Stimulated activated CD4-positive, alpha-beta T cell treated with anti-CD3 and anti-CD28 coated beads, Interleukin-2, amount 100 ng/mL, for 4 hours (primary cell): Measurements from ENCODE around the gene NCAPG2.

ENCODE experiments used
- DNase-seq: peaks from one replicate; pipeline ENCODE4 v3.0.0-alpha.2; 2020; ENCODE audit warnings: low read depth

NCAPG2 gene

GRCh38 chr7:158734861-158735260 is 30.3 kb upstream of the NCAPG2 start:
- DNase-seq: no peak

- no peak for DNase-seq
Observed at GRCh38 chr7:158733775-158734494, 29.3 kb upstream of the NCAPG2 start.

- no peak for DNase-seq
Observed at GRCh38 chr7:158733220-158733519, 28.6 kb upstream of the NCAPG2 start.

- DNase-seq: no peak
Observed at GRCh38 chr7:158732494-158733219, 28.1 kb upstream of the NCAPG2 start.

- DNase-seq: no peak
Observed at GRCh38 chr7:158731761-158732160, 27.2 kb upstream of the NCAPG2 start.

GRCh38 chr7:158730383-158731346 is 26.1 kb upstream of the NCAPG2 start:
- DNase-seq: no peak

GRCh38 chr7:158729646-158730382 is 25.2 kb upstream of the NCAPG2 start:
- no peak for DNase-seq

- DNase-seq: no peak
Observed at GRCh38 chr7:158728911-158729645, 24.5 kb upstream of the NCAPG2 start.

GRCh38 chr7:158727690-158728089 is 23.1 kb upstream of the NCAPG2 start:
- DNase-seq: no peak

GRCh38 chr7:158726277-158726807 is 21.7 kb upstream of the NCAPG2 start:
- DNase-seq: no peak

- DNase-seq: no peak
Observed at GRCh38 chr7:158725506-158725800, 20.8 kb upstream of the NCAPG2 start.

- DNase-seq: no peak
Observed at GRCh38 chr7:158724658-158725505, 20.3 kb upstream of the NCAPG2 start.

GRCh38 chr7:158723714-158724385 is 19.2 kb upstream of the NCAPG2 start:
- DNase-seq: no peak

- DNase-seq: no peak
Observed at GRCh38 chr7:158723266-158723665, 18.7 kb upstream of the NCAPG2 start.

- DNase-seq: no peak
Observed at GRCh38 chr7:158722574-158723237, 18.1 kb upstream of the NCAPG2 start.

GRCh38 chr7:158720112-158720511 is 15.5 kb upstream of the NCAPG2 start:
- no peak for DNase-seq

- no peak for DNase-seq
Observed at GRCh38 chr7:158716802-158717201, 12.2 kb upstream of the NCAPG2 start.

- no peak for DNase-seq
Observed at GRCh38 chr7:158710651-158711102, 6.1 kb upstream of the NCAPG2 start.

GRCh38 chr7:158707610-158708009 is 3.0 kb upstream of the NCAPG2 start:
- DNase-seq: no peak
